CD14-positive monocyte (primary cell): ENCODE data around the gene DTNB. TPM values are rescaled to one million over a fixed set of nuclear protein-coding genes. Genes with fewer than 3 reads are reported as not detected.

Experiments used
- DNase-seq, 3 donors: peaks; one replicate each; pipeline ENCODE4 v3.0.0-alpha.2; 2011 to 2022
- H2AFZ ChIP-seq: 2 replicates; pipeline ENCODE4 v1.6.0; 2012; ENCODE audit warnings: mild to moderate bottlenecking, low read depth, low read length, inconsistent platforms; ENCODE audit not compliant: insufficient read depth, poor library complexity, severe bottlenecking
- H3K27ac ChIP-seq, 2 donors: 1 replicate in 1 of 2; 2 replicates in 1 of 2; pipeline ENCODE4 v1.5.1; 2012 to 2013; ENCODE audit warnings: low read length in 2 of 2, control low read depth in 1 of 2, inconsistent platforms in 1 of 2, low read depth in 1 of 2, mild to moderate bottlenecking in 1 of 2
- H3K27me3 ChIP-seq, 2 donors: one replicate each; pipeline versions ENCODE4 v1.6.0 to v1.6.1; 2011 to 2013; ENCODE audit warnings: low read length in 2 of 2; ENCODE audit not compliant: control insufficient read depth in 2 of 2, insufficient read depth in 2 of 2
- H3K36me3 ChIP-seq, 2 donors: replicated peaks in 1 of 2; 1 replicate in 1 of 2; 2 replicates in 1 of 2; pipeline versions ENCODE4 v1.5.1 to v1.6.1; 2012 to 2013; ENCODE audit warnings: low read length in 2 of 2, control low read depth in 1 of 2, inconsistent platforms in 1 of 2, mild to moderate bottlenecking in 1 of 2; ENCODE audit not compliant: insufficient read depth in 2 of 2, control insufficient read depth in 1 of 2
- H3K4me1 ChIP-seq, 2 donors: 1 replicate in 1 of 2; 2 replicates in 1 of 2; pipeline versions ENCODE4 v1.5.1 to v1.6.1; 2012 to 2013; ENCODE audit warnings: low read length in 2 of 2, control low read depth in 1 of 2, inconsistent platforms in 1 of 2, mild to moderate bottlenecking in 1 of 2, moderate library complexity in 1 of 2; ENCODE audit not compliant: insufficient read depth in 2 of 2, control insufficient read depth in 1 of 2
- H3K4me2 ChIP-seq: replicated peaks from 2 replicates; pipeline ENCODE3; 2012; ENCODE audit warnings: low read length, moderate library complexity, mild to moderate bottlenecking; ENCODE audit not compliant: poor library complexity, severe bottlenecking; ENCODE audit errors: extremely low read depth
- H3K4me3 ChIP-seq, 3 experiments: fragments of 200-600 bp in 1 of 3; sonication (generic) in 1 of 3; replicated peaks in 1 of 3; 1 replicate in 2 of 3; 2 replicates in 1 of 3; pipeline ENCODE4 v1.5.1; 2011 to 2013; ENCODE audit warnings: low read length in 3 of 3, mild to moderate bottlenecking in 3 of 3, control low read depth in 2 of 3, low read depth in 2 of 3, inconsistent platforms in 1 of 3, moderate library complexity in 1 of 3
- H3K79me2 ChIP-seq: 2 replicates; pipeline ENCODE4 v1.6.0; 2012; ENCODE audit warnings: mild to moderate bottlenecking, control low read depth, inconsistent platforms, low read length, moderate library complexity; ENCODE audit not compliant: insufficient read depth
- H3K9ac ChIP-seq: 2 replicates; pipeline ENCODE4 v1.6.0; 2017; ENCODE audit warnings: low read length, mild to moderate bottlenecking; ENCODE audit not compliant: insufficient read depth, poor library complexity, severe bottlenecking
- H3K9me3 ChIP-seq, 2 donors: replicated peaks in 1 of 2; 1 replicate in 1 of 2; 2 replicates in 1 of 2; pipeline versions ENCODE4 v1.5.1 to v1.6.1; 2012 to 2013; ENCODE audit warnings: low read length in 2 of 2, control low read depth in 1 of 2; ENCODE audit not compliant: control insufficient read depth in 1 of 2, insufficient read depth in 1 of 2
- H4K20me1 ChIP-seq: 2 replicates; pipeline ENCODE4 v1.6.0; 2012; ENCODE audit warnings: mild to moderate bottlenecking, low read length, control low read depth, moderate library complexity; ENCODE audit not compliant: insufficient read depth
- H3K27ac Mint-ChIP-seq, 7 donors: one replicate each; pipeline ENCODE4 v1.8.0; 2020; ENCODE audit warnings: mild to moderate bottlenecking in 7 of 7, mixed read lengths in 7 of 7, moderate library complexity in 6 of 7, inconsistent platforms in 2 of 7
- H3K27me3 Mint-ChIP-seq, 3 donors: one replicate each; pipeline ENCODE4 v1.8.0; 2021 to 2022; ENCODE audit warnings: low read depth in 3 of 3, mild to moderate bottlenecking in 3 of 3, mixed read lengths in 3 of 3, moderate library complexity in 3 of 3, inconsistent platforms in 1 of 3
- H3K36me3 Mint-ChIP-seq, 2 donors: one replicate each; pipeline ENCODE4 v1.8.0; 2020; ENCODE audit warnings: mixed read lengths in 2 of 2, inconsistent platforms in 1 of 2, mild to moderate bottlenecking in 1 of 2
- H3K4me1 Mint-ChIP-seq: one replicate; pipeline ENCODE4 v1.8.0; 2020; ENCODE audit warnings: mild to moderate bottlenecking, mixed read lengths
- H3K4me3 Mint-ChIP-seq, 2 donors: one replicate each; pipeline ENCODE4 v1.8.0; 2020; ENCODE audit warnings: mild to moderate bottlenecking in 2 of 2, mixed read lengths in 2 of 2, moderate library complexity in 1 of 2
- H3K9me3 Mint-ChIP-seq, 7 donors: one replicate each; pipeline ENCODE4 v1.8.0; 2020 to 2022; ENCODE audit warnings: mixed read lengths in 7 of 7, mild to moderate bottlenecking in 6 of 7, moderate library complexity in 6 of 7, inconsistent platforms in 2 of 7
- CTCF ChIP-seq: fragments of 200-600 bp; IDR thresholded peaks from one replicate; pipeline ENCODE4 v1.8.0; 2022; ENCODE audit warnings: antibody characterized with exemption, mild to moderate bottlenecking
- WGBS: methylation state at CpG from one replicate; pipeline ENCODE4 v1.1.5; 2013; ENCODE audit warnings: missing lambda C conversion rate; ENCODE audit not compliant: insufficient coverage; 5-methylcytosine and 5-hydroxymethylcytosine counted together
- intact Hi-C, 2 donors: fragments of 100-400 bp; cut with micrococcal nuclease; formaldehyde crosslinking; loops; one replicate each; pipeline versions ENCODE4 v1.15.0 to v1.15.1; 2023
- polyA plus RNA-seq, 3 donors: library from polyadenylated mRNA; depleted of rRNA in 1 of 3; unstranded in 2 of 3; stranded (reverse) in 1 of 3; fragments of 300-500 nt in 2 of 3; fragments of >200 nt in 1 of 3; fragmentation: Illumina TruSeq in 2 of 3; gene quantifications; 1 replicate in 2 of 3; 2 replicates in 1 of 3; pipeline ENCODE4 v1.2.3, GENCODE V29; 2012 to 2021

DTNB gene
- polyA plus RNA-seq, 3 donors, result 3.0 to 4.2 (median 3.3) TPM

GRCh38 chr2:25558262-25558661, 115.1 kb downstream of the DTNB start:
- Mint-ChIP-seq H3K4me1 (peaks cover 44% of the 10 kb centered on the region), H3K9me3 (peaks cover 0 to 6% (median 0%) of the 10 kb centered on the region in 7 donors), H3K27me3 (peaks cover 0 to 2% (median 0%) of the 10 kb centered on the region in 3 donors), H3K27ac (peak overlapping the region; percentile 92 to 100 (median 95)), H3K36me3 (peaks cover 4 to 10% of the 10 kb centered on the region in 2 donors), H3K4me3 (peak overlapping the region; percentile 46 to 85)
- Histone ChIP-seq H4K20me1 (no peaks in the 10 kb centered on the region), H3K79me2 (no peaks in the 10 kb centered on the region), H3K36me3 (no peaks in the 10 kb centered on the region), H3K4me3 (peak overlapping the region in 1 of 3 experiments; percentile 53), H3K27ac (peak overlapping the region; percentile 59 to 80), H3K9me3 (no peaks in the 10 kb centered on the region), H3K27me3 (no peaks in the 10 kb centered on the region), H3K4me2 (peak overlapping the region; percentile 64), H2AFZ (peak overlapping the region; percentile 27), H3K9ac (no peak overlapping the region), H3K4me1 (peaks cover 39 to 49% of the 10 kb centered on the region in 2 donors)
- intact Hi-C loops, result loop anchor here in 1 of 2 donors (10.0 kb wide), 1 partner anchor 283 kb away; no protein-coding TSS in a partner anchor
- peak; percentile 20 for TF ChIP-seq CTCF
- DNase-seq, result peak; percentile 82 to 91 (median 87)
- WGBS, result no CpG with 5 or more reads among the region's 2 CpGs

- peak overlapping the region; percentile 92 to 100 (median 95) for H3K27ac Mint-ChIP-seq
- Histone ChIP-seq H3K79me2 (no peaks in the 10 kb centered on the region), H3K36me3 (no peaks in the 10 kb centered on the region), H3K27me3 (no peaks in the 10 kb centered on the region), H3K4me3 (peak overlapping the region in 2 of 3 experiments; percentile 7 to 53), H3K9ac (no peak overlapping the region), H3K27ac (peak overlapping the region; percentile 59 to 80), H4K20me1 (no peaks in the 10 kb centered on the region), H3K4me2 (peak overlapping the region; percentile 64), H3K9me3 (no peaks in the 10 kb centered on the region), H3K4me1 (peaks cover 39 to 49% of the 10 kb centered on the region in 2 donors), H2AFZ (no peak overlapping the region)
- H3K4me3 Mint-ChIP-seq, result peak overlapping the region; percentile 46 to 85
- DNase-seq, result peak; percentile 23 to 69 (median 60)
- peaks cover 0 to 7% (median 0%) of the 10 kb centered on the region in 7 donors for H3K9me3 Mint-ChIP-seq
- 80% methylated on average over 6 of the region's 6 CpGs for WGBS
- peaks cover 0 to 2% (median 0%) of the 10 kb centered on the region in 3 donors for H3K27me3 Mint-ChIP-seq
- no peak for TF ChIP-seq CTCF
- peaks cover 4 to 10% of the 10 kb centered on the region in 2 donors for H3K36me3 Mint-ChIP-seq
- H3K4me1 Mint-ChIP-seq, result peaks cover 44% of the 10 kb centered on the region
- intact Hi-C loops, result loop anchor here in 1 of 2 donors (10.0 kb wide), 1 partner anchor 283 kb away; no protein-coding TSS in a partner anchor
Observed at GRCh38 chr2:25557179-25558036, 116.0 kb downstream of the DTNB start.
